Forelimb muscle (tissue), 1 donor: ENCODE data around the gene ZBTB5. TPM values are rescaled to one million over a fixed set of nuclear protein-coding genes. Genes with fewer than 3 reads are reported as not detected.
"Not testable (repeated sequence)": the region's sequence is repeated elsewhere in the genome, so short reads cannot be mapped to it uniquely, and the experiment has no call there.

ENCODE experiments used
- DNase-seq: peaks from one replicate; pipeline ENCODE4 v3.0.0-alpha.2; 2013; ENCODE audit warnings: low read depth
- polyA plus RNA-seq: library from polyadenylated mRNA; unstranded; fragments of 120-200 nt; gene quantifications from one replicate; pipeline ENCODE4 v1.2.1, GENCODE V29; 2013; ENCODE audit not compliant: insufficient read length

Gene ZBTB5, protein sequence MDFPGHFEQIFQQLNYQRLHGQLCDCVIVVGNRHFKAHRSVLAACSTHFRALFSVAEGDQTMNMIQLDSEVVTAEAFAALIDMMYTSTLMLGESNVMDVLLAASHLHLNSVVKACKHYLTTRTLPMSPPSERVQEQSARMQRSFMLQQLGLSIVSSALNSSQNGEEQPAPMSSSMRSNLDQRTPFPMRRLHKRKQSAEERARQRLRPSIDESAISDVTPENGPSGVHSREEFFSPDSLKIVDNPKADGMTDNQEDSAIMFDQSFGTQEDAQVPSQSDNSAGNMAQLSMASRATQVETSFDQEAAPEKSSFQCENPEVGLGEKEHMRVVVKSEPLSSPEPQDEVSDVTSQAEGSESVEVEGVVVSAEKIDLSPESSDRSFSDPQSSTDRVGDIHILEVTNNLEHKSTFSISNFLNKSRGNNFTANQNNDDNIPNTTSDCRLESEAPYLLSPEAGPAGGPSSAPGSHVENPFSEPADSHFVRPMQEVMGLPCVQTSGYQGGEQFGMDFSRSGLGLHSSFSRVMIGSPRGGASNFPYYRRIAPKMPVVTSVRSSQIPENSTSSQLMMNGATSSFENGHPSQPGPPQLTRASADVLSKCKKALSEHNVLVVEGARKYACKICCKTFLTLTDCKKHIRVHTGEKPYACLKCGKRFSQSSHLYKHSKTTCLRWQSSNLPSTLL
- polyA plus RNA-seq = 14.8 TPM

DNA sequence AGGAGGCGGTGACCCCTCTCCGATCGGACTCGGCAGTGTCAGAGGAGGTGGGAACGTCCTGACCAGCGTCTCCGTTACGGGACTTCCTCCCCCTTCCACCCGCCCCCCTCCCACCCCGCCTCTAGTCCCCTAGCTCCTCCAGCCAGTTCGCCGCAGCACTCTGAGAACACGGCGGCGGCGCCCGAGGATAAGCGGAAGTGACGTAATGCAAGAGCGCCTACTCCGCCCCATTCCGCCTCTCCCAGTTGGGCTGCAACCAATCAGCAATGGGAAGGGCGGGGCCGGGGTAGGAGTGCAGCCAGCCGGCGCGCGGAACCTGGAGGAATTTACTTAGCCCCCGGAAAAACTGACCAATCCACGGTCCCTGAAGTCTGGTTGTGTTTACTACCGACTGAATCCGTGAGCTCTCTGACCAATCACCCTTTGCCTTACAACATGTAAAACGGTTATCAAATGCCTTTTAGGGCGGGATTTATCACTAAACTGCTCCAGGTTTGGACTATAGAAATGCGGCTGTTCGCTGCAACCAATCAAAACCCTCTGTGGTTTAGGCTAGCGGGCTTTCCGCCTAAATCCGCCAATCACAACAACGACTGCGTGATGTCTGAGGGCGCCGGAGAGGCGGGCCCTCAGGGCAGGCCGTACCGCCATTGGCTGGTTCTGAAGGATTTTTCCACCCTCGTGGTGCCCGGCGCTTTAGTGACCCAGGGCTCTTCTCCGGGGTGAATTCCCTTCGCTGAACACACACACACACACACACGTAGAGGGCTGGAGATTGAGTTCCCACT, at the start of gene ZBTB5:
ZBTB5 (minus strand) TSS at position 202 of the 788 bp plus-strand sequence. CDS start 22,899 bp downstream, outside the sequence.
- peak; percentile 99 for DNase-seq

DNA sequence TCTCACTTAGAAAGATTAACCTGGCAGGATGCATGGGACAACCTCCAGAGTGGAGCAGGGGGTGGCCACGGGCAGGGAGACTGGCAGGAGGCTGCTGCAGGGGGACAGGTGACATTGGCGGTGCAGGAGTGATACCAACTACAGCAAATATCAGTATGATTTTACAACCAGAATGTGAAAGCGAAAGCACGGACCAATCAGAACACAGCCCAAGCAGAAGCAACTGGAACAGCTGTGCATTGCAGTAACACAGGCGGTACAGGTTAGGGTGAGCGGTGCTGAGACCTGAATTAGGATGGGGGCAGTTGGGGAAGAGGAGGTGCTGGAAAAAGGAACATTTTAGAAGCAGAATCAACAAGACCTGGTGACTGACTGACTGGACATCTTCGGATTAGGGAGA, 49.7 kb upstream of the ZBTB5 start:
- no peak for DNase-seq

DNA sequence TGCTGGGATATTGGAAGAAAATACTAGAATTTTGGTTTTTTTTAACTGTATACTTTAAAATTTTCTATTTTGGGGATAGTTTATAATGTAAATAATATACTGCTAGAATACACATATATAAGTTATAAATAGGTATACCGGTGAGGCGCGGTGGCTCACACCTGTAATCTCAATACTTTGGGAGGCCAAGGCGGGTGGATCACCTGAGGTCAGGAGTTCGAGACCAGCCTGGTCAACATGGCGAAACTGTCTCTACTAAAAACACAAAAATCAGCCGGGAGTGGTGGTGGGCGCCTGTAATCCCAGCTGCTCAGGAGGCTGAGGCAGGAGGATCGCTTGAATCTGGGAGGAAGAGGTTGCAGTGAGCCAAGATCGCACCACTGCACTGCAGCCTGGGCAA, 49.2 kb upstream of the ZBTB5 start:
- DNase-seq = not testable (repeated sequence)

DNA sequence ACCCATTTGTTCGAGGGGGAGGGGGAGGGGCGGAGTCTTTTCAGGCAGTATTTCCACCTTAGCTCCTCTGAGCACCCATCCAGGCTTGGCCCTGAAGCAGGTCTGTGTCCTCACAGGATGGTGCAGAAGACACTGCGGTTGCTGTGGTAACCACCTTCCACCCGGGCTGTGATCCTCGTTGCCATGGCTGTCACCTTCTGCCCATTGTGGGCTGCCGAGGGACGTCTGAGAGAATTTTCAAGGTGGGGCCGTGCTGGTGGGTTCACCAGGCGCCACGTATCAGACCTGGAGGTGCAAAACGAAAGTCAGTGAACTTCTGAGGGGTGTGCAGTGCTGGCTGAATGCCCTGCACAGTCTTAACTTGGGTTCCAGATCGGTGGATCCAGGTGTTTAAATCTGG, 47.2 kb upstream of the ZBTB5 start:
- no peak for DNase-seq

DNA sequence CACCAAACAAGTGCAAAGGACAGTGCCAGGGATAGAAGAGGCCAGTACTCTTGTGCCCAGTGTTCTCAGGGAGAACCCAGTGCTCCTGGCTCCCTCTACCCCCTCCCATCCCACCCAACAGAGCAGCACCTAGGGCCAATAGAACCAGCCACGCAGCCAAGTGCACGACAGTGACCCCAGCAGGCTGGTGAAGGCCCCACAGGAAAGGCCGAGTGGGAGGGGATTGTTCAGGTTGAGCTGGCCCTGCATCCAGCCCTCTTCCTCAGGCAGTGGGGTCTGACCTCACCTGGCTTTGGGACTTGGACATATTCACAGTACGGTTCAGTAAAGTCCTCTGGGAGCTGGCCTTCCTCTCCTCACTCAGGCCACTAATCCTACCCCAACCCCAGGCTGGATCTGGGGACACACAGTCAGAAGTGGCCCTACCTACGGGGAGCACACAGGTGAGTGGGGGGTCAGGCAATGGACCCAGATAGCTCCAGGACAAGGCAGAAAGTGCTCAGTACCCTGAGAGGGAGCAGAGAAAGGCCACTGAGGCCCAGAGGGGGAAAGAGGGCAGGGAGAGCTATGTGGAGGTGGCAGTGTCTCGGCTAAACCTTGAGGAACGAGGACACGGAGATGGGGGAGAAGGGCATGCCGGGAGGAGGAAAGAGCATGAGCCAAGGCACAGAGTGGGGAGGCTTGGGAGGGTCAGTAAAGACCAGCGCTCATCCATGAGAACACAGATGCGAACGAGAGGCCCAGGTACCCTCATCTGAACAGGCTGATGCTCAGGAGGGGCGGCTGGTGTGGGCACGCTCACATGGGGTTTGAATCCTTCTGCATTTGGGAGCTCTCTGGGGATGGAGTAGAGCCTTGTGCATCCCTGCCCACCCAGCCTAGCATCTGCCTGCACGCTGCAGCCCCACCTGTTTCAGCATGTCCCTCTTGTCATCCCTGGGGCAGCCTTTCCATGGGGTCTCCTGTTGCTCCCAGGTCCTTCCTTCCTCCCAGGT, 46.1 kb upstream of the ZBTB5 start:
- DNase-seq = no peak

DNA sequence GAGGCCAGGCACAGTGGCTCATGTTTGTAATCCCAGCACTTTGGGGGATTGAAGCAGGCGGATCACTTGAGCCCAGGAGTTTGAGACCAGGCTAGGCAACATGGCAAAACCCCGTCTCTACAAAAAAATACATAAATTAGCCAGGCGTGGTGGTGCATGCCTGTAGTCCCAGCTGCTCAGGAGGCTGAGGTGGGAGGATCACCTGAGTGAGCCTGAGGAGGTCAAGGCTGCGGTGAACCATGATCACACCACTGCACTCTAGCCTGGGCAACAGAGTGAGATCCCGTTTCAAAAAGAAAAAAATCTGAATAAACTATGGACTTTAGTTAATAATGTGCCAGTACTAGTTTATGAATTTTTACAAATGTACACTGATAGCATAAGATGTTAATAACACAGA, 44.8 kb upstream of the ZBTB5 start:
- not testable (repeated sequence) for DNase-seq

DNA sequence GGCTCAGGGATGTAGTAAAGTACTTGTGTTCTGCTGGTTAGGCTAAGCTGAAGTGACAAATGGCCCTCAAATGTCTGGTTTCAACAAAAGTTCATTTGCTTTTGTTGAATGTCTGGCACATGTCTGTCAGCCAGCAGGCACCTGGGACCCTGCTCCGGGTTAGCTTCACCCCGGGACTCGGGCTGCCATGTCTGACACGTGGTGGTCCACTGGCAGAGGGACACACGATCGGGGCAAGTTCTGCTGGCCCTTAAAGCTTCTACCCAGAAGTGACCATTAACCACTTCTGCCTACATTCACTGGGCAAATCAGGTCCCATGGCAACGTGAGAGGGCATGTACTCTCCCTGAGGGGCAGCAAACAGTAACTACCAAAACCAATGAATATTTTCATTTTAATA, 44.3 kb upstream of the ZBTB5 start:
- DNase-seq = no peak

DNA sequence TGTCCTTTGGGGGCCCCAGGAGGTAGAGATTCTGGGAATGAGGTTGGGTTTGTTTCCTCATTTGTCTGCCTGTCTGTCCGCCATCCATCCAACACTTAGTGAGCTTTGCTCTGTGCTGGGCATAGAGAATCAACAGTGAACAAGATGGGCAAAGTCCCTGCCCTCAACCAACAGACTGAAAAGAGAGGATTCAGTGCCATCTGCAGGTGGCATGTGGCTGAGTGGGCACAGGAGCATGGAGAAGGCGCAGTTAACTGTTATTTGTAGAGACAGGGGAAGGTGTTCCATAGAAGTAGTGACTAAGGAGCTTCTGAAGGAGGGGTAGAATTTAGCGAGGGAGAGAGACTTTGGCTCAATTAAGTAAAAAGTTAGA, 43.6 kb upstream of the ZBTB5 start:
- no peak for DNase-seq

DNA sequence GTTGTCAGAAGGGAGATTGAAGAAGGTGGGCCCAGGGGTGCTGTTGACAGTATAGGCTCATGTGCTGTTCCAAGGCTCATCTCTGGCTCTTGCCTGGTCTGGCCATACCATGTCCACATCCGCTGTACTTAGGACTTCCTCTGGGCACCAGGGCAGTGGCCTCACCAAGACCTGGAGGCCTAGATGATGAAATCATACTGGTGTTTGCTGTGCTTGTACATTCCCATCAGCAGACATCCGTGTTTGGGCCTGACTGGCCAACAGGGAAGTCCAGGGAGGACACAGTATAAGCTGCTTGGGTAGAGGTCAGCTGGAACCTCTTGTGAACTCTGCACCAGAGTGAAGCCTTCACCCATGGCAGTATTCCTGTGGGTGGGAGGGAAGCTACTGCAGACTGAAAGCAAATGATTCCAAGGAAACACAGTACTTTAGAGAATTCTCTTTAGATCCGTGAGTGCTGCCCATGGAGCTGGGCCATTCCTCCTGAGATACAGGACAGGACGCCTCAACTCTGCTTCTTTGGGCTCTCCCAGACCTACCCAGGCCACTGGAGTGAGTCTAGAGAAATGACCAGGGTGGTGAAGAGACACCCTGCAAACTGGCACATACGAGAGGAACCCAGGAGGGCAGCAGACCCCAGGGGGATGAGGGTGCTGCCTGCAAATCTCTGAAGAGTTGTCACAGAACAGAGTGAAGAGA, 43.0 kb upstream of the ZBTB5 start:
- DNase-seq = no peak

DNA sequence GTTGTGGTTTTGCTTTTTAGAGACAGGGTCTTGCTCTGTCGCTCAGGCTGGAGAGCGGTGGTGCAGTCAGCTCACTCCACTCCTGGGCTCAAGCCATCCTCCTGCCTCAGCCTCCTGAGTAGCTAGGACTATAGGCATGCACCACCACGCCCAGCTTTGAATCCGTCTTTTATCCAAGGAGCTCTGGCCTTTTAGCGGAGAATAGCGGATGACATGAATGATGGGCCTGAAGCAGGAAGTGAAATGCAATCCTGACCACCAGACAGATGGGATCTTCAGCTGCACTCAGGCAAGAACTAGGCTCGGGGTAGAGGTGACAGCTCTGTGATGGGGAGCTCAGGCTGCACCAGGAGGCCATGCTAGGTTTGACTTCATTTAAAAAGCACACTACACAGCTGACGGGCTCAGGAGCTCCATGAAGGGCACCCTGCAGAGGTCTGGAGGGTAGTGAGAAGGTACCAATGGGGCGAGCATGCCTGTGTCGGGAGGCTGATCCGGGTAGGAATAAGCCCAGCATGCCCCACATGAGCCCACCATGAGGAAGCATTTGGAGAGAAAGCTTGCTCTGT, 42.4 kb upstream of the ZBTB5 start:
- DNase-seq = no peak

DNA sequence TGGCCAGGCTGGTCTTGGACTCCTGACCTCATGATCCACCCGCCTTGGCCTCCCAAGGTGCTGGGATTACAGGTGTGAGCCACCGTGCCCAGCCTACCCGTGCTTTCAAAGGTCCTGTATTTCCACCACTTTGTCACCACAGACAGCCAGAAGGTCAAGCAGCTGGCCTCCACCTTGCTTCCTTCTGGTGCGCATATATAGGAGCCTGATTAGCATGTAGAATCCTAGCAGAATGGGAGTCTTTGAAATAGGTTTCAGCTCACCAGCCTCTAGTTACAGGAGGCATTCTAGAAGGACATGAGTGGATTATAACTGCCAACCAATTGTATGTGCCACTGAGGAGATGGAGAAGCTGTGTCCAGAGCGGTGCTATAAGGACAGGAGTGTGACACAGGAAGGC, 39.4 kb upstream of the ZBTB5 start:
- no peak for DNase-seq

DNA sequence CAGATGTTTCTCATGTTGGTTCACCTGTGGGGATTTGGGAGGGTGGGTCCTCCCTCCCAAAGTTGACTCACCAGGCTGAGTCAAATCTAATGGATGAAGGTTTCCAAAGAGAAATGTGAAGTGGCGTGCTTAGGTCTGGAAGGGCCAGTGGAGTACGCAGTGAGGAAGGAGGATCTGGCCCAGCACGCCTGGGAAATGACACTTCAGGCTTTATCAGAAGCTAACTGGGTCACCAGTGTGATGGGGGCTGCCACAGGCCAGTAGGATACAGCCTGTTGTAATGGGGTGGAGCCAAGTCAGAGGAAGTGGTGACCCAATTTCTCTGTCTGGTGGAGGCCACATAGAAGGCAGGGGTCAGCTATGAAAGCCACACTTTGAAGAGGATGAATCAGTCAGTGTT, 38.5 kb upstream of the ZBTB5 start:
- no peak for DNase-seq

DNA sequence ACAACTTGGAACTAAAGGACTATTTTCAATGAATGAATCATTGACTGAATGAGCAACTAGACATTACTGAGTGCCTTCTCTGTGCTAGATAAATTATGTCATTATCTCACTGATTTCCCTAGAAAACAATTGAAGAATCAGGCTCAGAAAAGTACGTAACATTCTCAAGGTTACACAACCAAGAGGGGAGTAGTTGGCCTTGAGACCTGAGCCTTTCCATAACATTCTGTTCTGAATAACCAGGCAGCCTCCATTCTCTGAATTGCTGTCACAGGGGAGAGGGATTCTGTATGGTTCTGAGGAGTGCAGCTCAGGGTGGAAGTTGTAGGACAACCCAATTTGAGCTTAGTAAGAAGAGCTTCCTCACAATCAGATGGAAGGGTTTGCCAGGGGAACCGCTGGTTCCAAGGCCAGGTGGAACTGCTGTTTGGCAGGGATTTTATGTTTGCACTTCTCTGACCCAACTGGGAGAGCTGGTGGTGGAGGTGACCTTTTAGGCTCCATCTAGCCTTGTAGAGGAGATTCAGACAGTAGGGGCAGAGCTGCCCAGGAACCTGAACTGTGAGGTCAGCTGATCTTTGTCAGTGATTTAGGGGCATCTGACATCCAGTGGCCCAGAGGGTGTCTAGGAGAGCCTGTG, 36.8 kb upstream of the ZBTB5 start:
- DNase-seq = no peak

DNA sequence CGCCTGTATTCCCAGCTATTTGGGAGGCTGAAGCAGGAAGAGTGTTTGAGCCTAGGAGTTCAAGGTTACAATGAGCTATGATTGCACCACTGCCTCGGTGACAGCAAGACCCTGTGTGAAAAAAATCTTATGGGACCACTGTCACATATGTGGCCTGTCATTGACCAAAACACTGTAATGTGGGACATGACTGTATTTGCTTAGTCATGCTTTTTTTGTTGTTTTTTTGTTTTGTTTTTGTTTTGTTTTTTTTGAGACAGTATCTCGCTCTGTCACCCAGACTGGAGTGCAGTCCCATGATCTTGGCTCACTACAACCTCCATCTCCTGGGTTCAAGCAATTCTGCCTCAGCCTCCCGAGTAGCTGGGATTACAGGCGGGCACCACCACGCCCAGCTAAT, 34.0 kb upstream of the ZBTB5 start:
- no peak for DNase-seq

DNA sequence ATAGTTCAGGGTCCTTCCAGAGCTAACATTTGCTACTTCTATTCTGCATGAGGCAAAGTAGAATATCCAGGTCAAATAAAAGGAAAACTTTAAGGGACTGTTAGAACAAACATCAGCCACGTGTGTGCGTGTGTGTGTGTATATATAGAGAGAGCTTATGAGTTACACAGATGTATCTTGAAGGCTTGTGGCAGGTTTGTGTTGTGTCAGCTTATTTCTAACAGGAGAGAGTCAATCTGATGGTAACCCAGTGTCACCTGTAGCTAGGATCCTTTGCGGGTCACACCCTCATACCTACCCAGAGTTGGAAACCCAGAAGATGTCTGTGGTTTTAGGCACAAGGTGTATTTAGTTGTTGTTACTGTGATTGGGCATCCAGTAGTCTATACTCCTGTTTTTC, 33.2 kb upstream of the ZBTB5 start:
- no peak for DNase-seq

DNA sequence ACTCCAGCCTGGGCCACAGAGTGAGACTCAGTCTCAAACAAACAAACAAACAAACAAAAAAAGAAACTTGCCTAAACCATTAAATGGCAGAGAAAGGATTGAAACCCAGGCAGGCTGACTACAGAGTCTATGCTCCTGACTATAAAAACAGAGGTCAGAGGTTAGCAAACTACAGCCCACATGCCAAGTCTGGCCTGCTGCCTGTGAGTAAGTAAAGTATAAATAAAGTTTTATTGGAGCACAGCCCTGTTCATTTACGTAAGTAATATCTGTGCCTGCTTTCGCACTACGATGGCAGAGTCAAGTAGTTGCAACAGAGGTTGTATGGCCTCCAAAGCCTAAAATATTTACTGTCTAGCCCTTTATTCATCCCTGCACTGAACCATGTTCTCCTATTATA, 32.1 kb upstream of the ZBTB5 start:
- DNase-seq = no peak

DNA sequence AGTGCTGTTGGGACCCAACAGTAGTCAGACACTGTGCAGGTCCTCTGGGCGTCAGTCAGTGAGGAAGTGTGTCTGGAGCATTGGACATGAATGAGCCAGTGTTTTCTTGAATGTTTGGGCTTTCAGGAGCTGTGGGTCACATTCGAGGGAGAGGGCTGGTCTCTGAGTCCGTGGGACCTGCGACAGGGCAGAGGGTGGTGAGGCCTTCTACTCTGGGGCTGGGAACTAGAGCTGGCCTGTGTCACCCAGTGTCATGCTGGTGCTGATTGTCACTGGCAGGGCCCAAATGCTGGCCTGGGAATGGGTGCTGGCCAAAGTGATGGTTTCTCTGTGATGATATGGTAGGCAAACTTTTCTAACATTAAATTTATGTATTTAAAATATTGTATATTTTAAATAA, 30.8 kb upstream of the ZBTB5 start:
- DNase-seq = no peak

DNA sequence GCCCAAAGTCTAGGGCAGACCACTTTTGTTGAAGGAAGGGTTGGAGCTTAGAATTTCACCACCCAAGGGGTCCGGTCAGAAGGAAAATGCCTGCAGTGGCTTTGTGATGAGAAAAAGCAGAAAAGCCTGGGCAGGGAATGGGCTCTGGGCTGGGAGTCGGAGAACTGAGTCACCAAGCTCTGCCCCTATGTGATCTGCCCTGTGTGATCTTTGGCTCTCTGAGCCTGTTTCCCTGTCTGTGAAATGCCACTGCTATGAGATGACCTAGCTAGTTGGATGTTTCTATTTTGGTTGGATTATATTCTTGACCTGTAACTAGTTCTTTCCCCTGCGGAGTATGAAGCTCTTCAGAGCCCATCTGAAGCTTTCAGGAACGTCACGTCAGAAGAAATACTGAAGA, 30.3 kb upstream of the ZBTB5 start:
- DNase-seq = no peak

DNA sequence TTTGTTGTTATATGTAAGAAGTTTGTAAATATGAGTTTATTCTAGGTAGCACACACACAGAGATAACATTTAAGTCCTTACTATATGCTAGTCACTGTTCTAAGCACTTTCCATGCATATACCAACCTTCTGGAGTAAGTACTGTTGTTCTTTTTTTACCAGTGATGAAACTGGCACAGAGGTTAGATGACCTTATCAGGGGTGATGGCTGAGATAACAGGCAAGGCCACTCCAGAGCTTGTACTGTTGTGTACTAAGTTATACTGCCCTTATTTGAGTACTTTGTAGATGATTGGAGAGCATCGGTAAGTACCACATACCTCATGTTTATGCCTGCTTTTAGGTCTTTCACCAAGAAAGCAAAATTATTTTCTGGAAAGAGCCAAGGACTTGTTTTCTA, 26.7 kb upstream of the ZBTB5 start:
- DNase-seq = no peak
